ENCODE data around the gene ATOH8.

- TF ChIP-seq, protein P1, sequence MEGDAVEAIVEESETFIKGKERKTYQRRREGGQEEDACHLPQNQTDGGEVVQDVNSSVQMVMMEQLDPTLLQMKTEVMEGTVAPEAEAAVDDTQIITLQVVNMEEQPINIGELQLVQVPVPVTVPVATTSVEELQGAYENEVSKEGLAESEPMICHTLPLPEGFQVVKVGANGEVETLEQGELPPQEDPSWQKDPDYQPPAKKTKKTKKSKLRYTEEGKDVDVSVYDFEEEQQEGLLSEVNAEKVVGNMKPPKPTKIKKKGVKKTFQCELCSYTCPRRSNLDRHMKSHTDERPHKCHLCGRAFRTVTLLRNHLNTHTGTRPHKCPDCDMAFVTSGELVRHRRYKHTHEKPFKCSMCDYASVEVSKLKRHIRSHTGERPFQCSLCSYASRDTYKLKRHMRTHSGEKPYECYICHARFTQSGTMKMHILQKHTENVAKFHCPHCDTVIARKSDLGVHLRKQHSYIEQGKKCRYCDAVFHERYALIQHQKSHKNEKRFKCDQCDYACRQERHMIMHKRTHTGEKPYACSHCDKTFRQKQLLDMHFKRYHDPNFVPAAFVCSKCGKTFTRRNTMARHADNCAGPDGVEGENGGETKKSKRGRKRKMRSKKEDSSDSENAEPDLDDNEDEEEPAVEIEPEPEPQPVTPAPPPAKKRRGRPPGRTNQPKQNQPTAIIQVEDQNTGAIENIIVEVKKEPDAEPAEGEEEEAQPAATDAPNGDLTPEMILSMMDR (conservative IDR thresholded peaks at IDR 0.05; ENCODE audit: low read length) = no peak
- no peak for TF ChIP-seq EZH2phosphoT487 (IDR thresholded peaks at IDR 0.05; ENCODE audit: borderline replicate concordance, low read depth, low read length)
These were observed 50.1 kb downstream of the ATOH8 start for GRCh38 chr2:85803704-85804425.
